Activated B cell treated with CpG ODN at 0.5 μM for 24 hours (primary cell): ENCODE data around the gene SFXN3. TPM values are rescaled to one million over a fixed set of nuclear protein-coding genes. Genes with fewer than 3 reads are reported as not detected.

Experiments
- ATAC-seq: fragments of 200-7000 bp; cut with Tn5 transposase; one replicate; pipeline ENCODE4 v1.10.0; 2021; ENCODE audit warnings: low read depth, mild to moderate bottlenecking, moderate library complexity
- CTCF ChIA-PET: fragments of 350-600 bp; sonication (Branson Sonifier 250); formaldehyde crosslinking; loops from one replicate; lab custom pipeline; 2021; ENCODE audit warnings: antibody characterized with exemption; lab: Charles Lee
- POLR2A ChIA-PET: fragments of 350-600 bp; sonication (Branson Sonifier 250); formaldehyde crosslinking; loops from one replicate; lab custom pipeline; 2021; ENCODE audit warnings: antibody characterized with exemption; lab: Charles Lee
- DNase-seq: peaks from one replicate; pipeline ENCODE4 v3.0.0; 2022
- H3K27ac Mint-ChIP-seq: one replicate; pipeline ENCODE4 v1.8.0; 2020; ENCODE audit warnings: mixed read lengths
- H3K27me3 Mint-ChIP-seq: one replicate; pipeline ENCODE4 v1.8.0; 2021; ENCODE audit warnings: mixed read lengths
- H3K36me3 Mint-ChIP-seq: one replicate; pipeline ENCODE4 v1.8.0; 2021; ENCODE audit warnings: low read depth, mixed read lengths
- H3K4me1 Mint-ChIP-seq: one replicate; pipeline ENCODE4 v1.8.0; 2021; ENCODE audit warnings: mixed read lengths
- H3K4me3 Mint-ChIP-seq: one replicate; pipeline ENCODE4 v1.8.0; 2020; ENCODE audit warnings: mild to moderate bottlenecking, mixed read lengths
- H3K9me3 Mint-ChIP-seq: one replicate; pipeline ENCODE4 v1.8.0; 2020; ENCODE audit warnings: mixed read lengths
- intact Hi-C: fragments of 100-400 bp; cut with micrococcal nuclease; formaldehyde crosslinking; loops from one replicate; pipeline ENCODE4 v1.15.1; 2024
- total RNA-seq: library from RNA; stranded (reverse); gene quantifications from 2 replicates; pipeline ENCODE4 v1.2.3, GENCODE V29; 2022
- TF ChIP-seq, protein P1 (sequence below): fragments of 200-600 bp; IDR thresholded peaks from one replicate; pipeline ENCODE4 v1.8.0; 2022; ENCODE audit warnings: antibody characterized with exemption, mild to moderate bottlenecking

SFXN3 gene
- total RNA-seq, 1 donor from 2014 or later: 9.8 TPM

DNA sequence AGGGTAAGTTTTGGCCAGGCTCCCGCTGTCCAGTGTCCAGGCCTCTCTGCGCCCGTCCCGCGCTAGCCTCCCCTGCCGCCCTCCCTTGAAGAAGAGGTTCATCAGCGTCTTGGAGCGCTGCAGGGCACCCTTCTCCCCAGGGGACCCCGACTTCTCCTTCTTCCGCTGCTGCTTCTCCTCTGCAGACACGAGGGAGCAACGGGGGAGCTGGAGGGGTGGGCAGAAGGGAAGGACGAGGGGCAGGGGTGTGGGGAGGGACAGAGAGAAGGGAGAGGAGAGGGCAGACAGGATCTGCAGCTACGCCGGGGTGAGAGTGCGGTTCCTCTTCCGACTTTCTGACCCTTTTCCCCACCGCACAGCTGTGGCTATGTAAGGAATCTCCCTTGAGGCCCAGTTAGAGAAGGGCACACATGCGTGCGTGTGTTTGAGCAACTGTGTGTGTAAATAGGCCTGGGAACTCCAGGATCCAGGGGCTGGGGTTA, 12.9 kb upstream of the SFXN3 start:
- TF ChIP-seq, protein P1, sequence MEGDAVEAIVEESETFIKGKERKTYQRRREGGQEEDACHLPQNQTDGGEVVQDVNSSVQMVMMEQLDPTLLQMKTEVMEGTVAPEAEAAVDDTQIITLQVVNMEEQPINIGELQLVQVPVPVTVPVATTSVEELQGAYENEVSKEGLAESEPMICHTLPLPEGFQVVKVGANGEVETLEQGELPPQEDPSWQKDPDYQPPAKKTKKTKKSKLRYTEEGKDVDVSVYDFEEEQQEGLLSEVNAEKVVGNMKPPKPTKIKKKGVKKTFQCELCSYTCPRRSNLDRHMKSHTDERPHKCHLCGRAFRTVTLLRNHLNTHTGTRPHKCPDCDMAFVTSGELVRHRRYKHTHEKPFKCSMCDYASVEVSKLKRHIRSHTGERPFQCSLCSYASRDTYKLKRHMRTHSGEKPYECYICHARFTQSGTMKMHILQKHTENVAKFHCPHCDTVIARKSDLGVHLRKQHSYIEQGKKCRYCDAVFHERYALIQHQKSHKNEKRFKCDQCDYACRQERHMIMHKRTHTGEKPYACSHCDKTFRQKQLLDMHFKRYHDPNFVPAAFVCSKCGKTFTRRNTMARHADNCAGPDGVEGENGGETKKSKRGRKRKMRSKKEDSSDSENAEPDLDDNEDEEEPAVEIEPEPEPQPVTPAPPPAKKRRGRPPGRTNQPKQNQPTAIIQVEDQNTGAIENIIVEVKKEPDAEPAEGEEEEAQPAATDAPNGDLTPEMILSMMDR: no peak
- no peak for DNase-seq
- Mint-ChIP-seq H3K4me3 (peak overlapping the region; percentile 39), H3K36me3 (no peaks in the 10 kb centered on the region), H3K27ac (no peak overlapping the region), H3K9me3 (no peaks in the 10 kb centered on the region), H3K4me1 (peaks cover 21% of the 10 kb centered on the region), H3K27me3 (peaks cover 27% of the 10 kb centered on the region)
- ChIA-PET CTCF (interaction anchor here (1.5 to 1.8 kb wide), 3 partner anchors 11 to 48 kb away, joined by 3 to 20 read pairs (median 4); partner anchors contain the start of genes PDZD7 and SFXN3), POLR2A (interaction anchor here (1.0 to 2.3 kb wide), 2 partner anchors 13 to 19 kb away, joined by 3 to 9 read pairs; partner anchors contain the start of genes PDZD7 and SFXN3)
- ATAC-seq: peak; percentile 55
- intact Hi-C loops: no loop called here

DNA sequence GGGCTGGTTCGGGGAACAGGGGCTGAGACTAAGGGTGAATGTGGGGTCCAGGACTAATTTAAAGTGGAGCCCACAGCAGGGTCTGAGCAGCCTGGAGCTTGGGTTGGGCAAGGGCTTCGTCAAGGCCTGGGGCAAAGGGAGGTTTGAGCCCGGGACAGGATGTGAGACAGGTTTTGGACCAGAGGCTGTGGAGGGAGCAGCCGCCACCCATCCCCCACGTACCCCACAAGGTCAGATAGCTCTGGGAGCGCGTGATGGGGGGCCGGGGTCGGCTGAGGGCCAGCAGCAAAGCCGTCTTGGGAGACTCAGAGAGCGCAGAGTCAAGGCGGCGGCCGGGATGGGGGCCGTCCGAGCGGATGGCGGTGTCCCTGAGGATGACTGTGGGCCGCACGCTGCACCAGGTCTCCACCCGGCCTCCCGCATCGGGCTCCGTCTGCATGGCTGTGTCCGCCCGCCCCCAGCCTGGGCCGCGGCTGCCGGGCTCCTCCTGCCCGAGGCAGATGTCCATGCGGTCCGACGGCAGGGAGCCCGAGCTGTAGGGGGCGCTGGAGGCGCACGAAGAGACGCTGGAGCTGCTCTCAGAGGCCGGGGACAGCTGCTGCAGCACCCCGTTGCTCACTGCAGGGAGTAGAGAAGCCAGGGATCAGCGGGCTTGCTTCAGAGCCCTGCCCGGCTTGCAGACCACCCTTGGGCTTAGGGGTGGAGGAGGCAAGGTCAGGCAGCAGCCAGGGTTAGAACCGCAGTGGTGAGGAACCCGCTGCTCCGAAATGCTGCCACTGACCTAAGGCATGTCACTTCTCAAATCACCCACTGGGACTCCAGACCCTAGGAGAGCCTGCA, 12.2 kb upstream of the SFXN3 start:
- peak; percentile 59 for ATAC-seq
- Mint-ChIP-seq H3K36me3 (no peaks in the 10 kb centered on the region), H3K9me3 (no peaks in the 10 kb centered on the region), H3K27me3 (peaks cover 27% of the 10 kb centered on the region), H3K4me3 (peak overlapping the region; percentile 39), H3K27ac (no peak overlapping the region), H3K4me1 (peaks cover 17% of the 10 kb centered on the region)
- TF ChIP-seq, protein P1: no peak
- CTCF ChIA-PET: interaction anchor here (0.9 to 1.8 kb wide), 6 partner anchors 11 to 53 kb away, joined by 3 to 20 read pairs (median 4); partner anchors contain the start of genes PDZD7 and SFXN3
- DNase-seq: peak; percentile 39
- intact Hi-C loops: loop anchor here (1.0 kb wide), 1 partner anchor 12 kb away; the partner anchor contains the start of genes PDZD7 and SFXN3
- POLR2A ChIA-PET: interaction anchor here (2.3 kb wide), 1 partner anchor 13 kb away, joined by 9 read pairs; the partner anchor contains the start of genes PDZD7 and SFXN3

DNA sequence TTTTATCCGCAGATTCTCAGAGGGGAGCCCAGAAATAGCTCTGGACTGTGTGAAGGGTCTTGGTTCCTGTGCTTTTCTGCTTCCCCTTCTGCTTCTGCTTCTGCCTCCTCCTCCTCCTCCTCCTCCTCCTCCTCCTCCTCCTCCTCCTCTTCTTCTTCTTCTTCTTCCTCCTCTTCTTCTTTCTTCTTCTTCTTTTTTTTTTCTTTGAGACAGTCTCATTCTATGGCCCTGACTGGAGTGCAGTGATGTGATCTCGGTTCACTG, 11.7 kb upstream of the SFXN3 start:
- intact Hi-C loops: loop anchor here (1.0 kb wide), 1 partner anchor 12 kb away; the partner anchor contains the start of genes PDZD7 and SFXN3
- Mint-ChIP-seq H3K4me3 (no peak overlapping the region), H3K27ac (no peak overlapping the region)

DNA sequence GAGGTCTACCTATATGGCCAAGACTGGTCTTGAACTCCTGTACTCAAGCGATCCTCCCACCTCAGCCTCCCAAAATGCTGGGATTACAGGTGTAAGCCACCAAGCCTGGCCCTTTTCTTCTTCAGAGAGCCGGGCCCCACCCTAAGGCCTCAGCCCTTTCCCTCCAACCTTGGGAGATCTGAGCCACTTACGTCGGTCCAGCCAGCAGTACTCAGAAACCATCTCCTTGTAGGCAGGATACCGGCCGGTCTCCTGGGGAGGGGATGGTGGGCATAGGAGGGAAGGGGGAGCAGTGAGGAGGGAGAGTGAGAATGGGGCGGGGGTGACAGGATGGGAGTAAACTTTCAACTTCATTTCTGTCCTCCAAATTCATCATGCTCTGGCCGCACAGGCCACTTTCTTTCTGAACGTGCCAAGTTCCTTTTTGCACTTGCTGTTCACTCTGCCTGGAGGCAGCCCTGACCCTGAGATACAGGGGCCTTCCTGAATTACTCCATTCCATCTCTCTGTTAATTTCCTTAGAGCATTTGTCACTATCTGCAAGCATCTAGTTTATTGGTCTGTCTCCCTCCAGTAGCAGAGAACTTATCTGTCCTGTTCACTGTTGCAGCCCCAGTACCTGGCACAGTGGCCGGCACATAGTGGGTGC, 10.5 kb upstream of the SFXN3 start:
- CTCF ChIA-PET: no interaction called here
- TF ChIP-seq, protein P1: no peak
- Mint-ChIP-seq H3K36me3 (no peaks in the 10 kb centered on the region), H3K4me3 (no peak overlapping the region), H3K27me3 (peaks cover 25% of the 10 kb centered on the region), H3K27ac (no peak overlapping the region), H3K9me3 (no peaks in the 10 kb centered on the region), H3K4me1 (peaks cover 14% of the 10 kb centered on the region)
- POLR2A ChIA-PET: no interaction called here
- DNase-seq (no peak), ATAC-seq (no peak)
- intact Hi-C loops: no loop called here

More for the DNA sequence above, 11.7 kb upstream of the SFXN3 start:
- TF ChIP-seq, protein P1: no peak
- Mint-ChIP-seq H3K27me3 (peaks cover 27% of the 10 kb centered on the region), H3K4me1 (peaks cover 14% of the 10 kb centered on the region), H3K9me3 (no peaks in the 10 kb centered on the region), H3K36me3 (no peaks in the 10 kb centered on the region)
- ATAC-seq (no peak), DNase-seq (no peak)
- CTCF ChIA-PET: interaction anchor here (0.9 to 1.8 kb wide), 6 partner anchors 10 to 52 kb away, joined by 3 to 20 read pairs (median 4); partner anchors contain the start of genes PDZD7 and SFXN3
- POLR2A ChIA-PET: interaction anchor here (2.3 kb wide), 1 partner anchor 12 kb away, joined by 9 read pairs; the partner anchor contains the start of genes PDZD7 and SFXN3
